HAP-1 (cell line): ENCODE results near the gene OPN1MW3.

ENCODE experiments used
- DNase-seq, 2 experiments: peaks; one replicate each; pipeline ENCODE4 v3.0.0-alpha.2; 2016 to 2020; ENCODE audit warnings: low spot score in 2 of 2
- H3K27me3 ChIP-seq: fragments of 250-450 bp; sonication (Bioruptor Pico); 2 replicates; pipeline ENCODE4 v1.5.1; 2020; ENCODE audit warnings: low read depth, mild to moderate bottlenecking, moderate library complexity
- H3K36me3 ChIP-seq: fragments of 250-450 bp; sonication (Bioruptor Pico); replicated peaks from 2 replicates; pipeline ENCODE4 v1.5.1; 2020; ENCODE audit warnings: mild to moderate bottlenecking
- H3K4me1 ChIP-seq: fragments of 250-450 bp; sonication (Bioruptor Pico); 2 replicates; pipeline ENCODE4 v1.5.1; 2020; ENCODE audit warnings: mild to moderate bottlenecking
- H3K4me3 ChIP-seq: fragments of 250-450 bp; sonication (Bioruptor Pico); 2 replicates; pipeline ENCODE4 v1.5.1; 2020; ENCODE audit warnings: mild to moderate bottlenecking, moderate library complexity
- H3K9me3 ChIP-seq: fragments of 250-450 bp; sonication (Bioruptor Pico); 2 replicates; pipeline ENCODE4 v1.5.1; 2020; ENCODE audit warnings: mild to moderate bottlenecking, moderate library complexity
- in situ Hi-C: fragments of 300-500 bp; cut with MboI; formaldehyde crosslinking; loops from 3 replicates; pipeline ENCODE4 v1.14.3; 2020; ENCODE audit warnings: low sequenced_read_pairs, inconsistent platforms, mixed read lengths

Gene OPN1MW3

GRCh38 chrX:154307202-154307601 lies 49.8 kb downstream of the OPN1MW3 start:
- H3K4me1 ChIP-seq: no peaks in the 10 kb centered on the region
- no peak for DNase-seq
- H3K9me3 ChIP-seq: no peaks in the 10 kb centered on the region
- in situ Hi-C loops: no loop called here
- H3K36me3 ChIP-seq: no peaks in the 10 kb centered on the region
- H3K27me3 ChIP-seq: no peaks in the 10 kb centered on the region
- H3K4me3 ChIP-seq: no peak overlapping the region

- H3K4me1 ChIP-seq: no peaks in the 10 kb centered on the region
- no peaks in the 10 kb centered on the region for H3K9me3 ChIP-seq
- no peaks in the 10 kb centered on the region for H3K27me3 ChIP-seq
- peak; percentile 49 to 92 for DNase-seq
- in situ Hi-C loops: no loop called here
- no peaks in the 10 kb centered on the region for H3K36me3 ChIP-seq
- no peak overlapping the region for H3K4me3 ChIP-seq
Observed at GRCh38 chrX:154308108-154308946, 50.9 kb downstream of the OPN1MW3 start.

GRCh38 chrX:154309041-154309775 lies 51.8 kb downstream of the OPN1MW3 start:
- H3K9me3 ChIP-seq: no peaks in the 10 kb centered on the region
- no peak overlapping the region for H3K4me3 ChIP-seq
- no peaks in the 10 kb centered on the region for H3K27me3 ChIP-seq
- H3K4me1 ChIP-seq: no peaks in the 10 kb centered on the region
- DNase-seq: no peak
- H3K36me3 ChIP-seq: no peaks in the 10 kb centered on the region
- in situ Hi-C loops: no loop called here

- Histone ChIP-seq H3K27me3 (no peaks in the 10 kb centered on the region), H3K36me3 (no peaks in the 10 kb centered on the region), H3K4me1 (no peaks in the 10 kb centered on the region), H3K9me3 (no peaks in the 10 kb centered on the region), H3K4me3 (no peak overlapping the region)
- DNase-seq: no peak
- in situ Hi-C loops: no loop called here
Observed at GRCh38 chrX:154310616-154311536, 53.5 kb downstream of the OPN1MW3 start.

GRCh38 chrX:154312116-154312515 lies 54.7 kb downstream of the OPN1MW3 start:
- H3K4me1 ChIP-seq: no peaks in the 10 kb centered on the region
- in situ Hi-C loops: no loop called here
- H3K9me3 ChIP-seq: no peaks in the 10 kb centered on the region
- DNase-seq: no peak
- H3K27me3 ChIP-seq: no peaks in the 10 kb centered on the region
- no peaks in the 10 kb centered on the region for H3K36me3 ChIP-seq
- no peak overlapping the region for H3K4me3 ChIP-seq

GRCh38 chrX:154313147-154313546 lies 55.8 kb downstream of the OPN1MW3 start:
- H3K9me3 ChIP-seq: no peaks in the 10 kb centered on the region
- in situ Hi-C loops: no loop called here
- no peaks in the 10 kb centered on the region for H3K27me3 ChIP-seq
- H3K36me3 ChIP-seq: no peaks in the 10 kb centered on the region
- H3K4me1 ChIP-seq: no peaks in the 10 kb centered on the region; the same call in 1 of the 2 replicates
- no peak for DNase-seq
- no peak overlapping the region for H3K4me3 ChIP-seq

- in situ Hi-C loops: no loop called here
- H3K9me3 ChIP-seq: no peaks in the 10 kb centered on the region
- H3K27me3 ChIP-seq: no peaks in the 10 kb centered on the region
- H3K4me3 ChIP-seq: no peak overlapping the region
- DNase-seq: no peak
- H3K4me1 ChIP-seq: no peaks in the 10 kb centered on the region; the same call in 1 of the 2 replicates
- no peaks in the 10 kb centered on the region for H3K36me3 ChIP-seq
Observed at GRCh38 chrX:154315416-154315815, 58.0 kb downstream of the OPN1MW3 start.

GRCh38 chrX:154317391-154317995 lies 60.1 kb downstream of the OPN1MW3 start:
- H3K9me3 ChIP-seq: no peaks in the 10 kb centered on the region
- in situ Hi-C loops: no loop called here
- no peaks in the 10 kb centered on the region for H3K27me3 ChIP-seq
- no peaks in the 10 kb centered on the region for H3K36me3 ChIP-seq
- no peaks in the 10 kb centered on the region; the same call in 1 of the 2 replicates for H3K4me1 ChIP-seq
- DNase-seq: peak; percentile 50 to 79
- H3K4me3 ChIP-seq: no peak overlapping the region

GRCh38 chrX:154320406-154320805 lies 63.0 kb downstream of the OPN1MW3 start:
- H3K4me1 ChIP-seq: peaks cover 8% of the 10 kb centered on the region

More at GRCh38 chrX:154320406-154320805, 63.0 kb downstream of the OPN1MW3 start:
- in situ Hi-C loops: no loop called here
- Histone ChIP-seq H3K36me3 (no peaks in the 10 kb centered on the region), H3K9me3 (no peaks in the 10 kb centered on the region), H3K4me3 (no peak overlapping the region), H3K27me3 (no peaks in the 10 kb centered on the region)
- DNase-seq: no peak
